ENCODE results near the gene WNT4. TPM values are rescaled to one million over a fixed set of nuclear protein-coding genes. Genes with fewer than 3 reads are reported as not detected.
A peak's percentile ranks its signal among the peaks of the same experiment; 100 is the strongest.

The WNT4 gene
- total and polyA plus RNA-seq, 2 experiments from 2014 or later: 0.05 to 0.32 TPM

DNA sequence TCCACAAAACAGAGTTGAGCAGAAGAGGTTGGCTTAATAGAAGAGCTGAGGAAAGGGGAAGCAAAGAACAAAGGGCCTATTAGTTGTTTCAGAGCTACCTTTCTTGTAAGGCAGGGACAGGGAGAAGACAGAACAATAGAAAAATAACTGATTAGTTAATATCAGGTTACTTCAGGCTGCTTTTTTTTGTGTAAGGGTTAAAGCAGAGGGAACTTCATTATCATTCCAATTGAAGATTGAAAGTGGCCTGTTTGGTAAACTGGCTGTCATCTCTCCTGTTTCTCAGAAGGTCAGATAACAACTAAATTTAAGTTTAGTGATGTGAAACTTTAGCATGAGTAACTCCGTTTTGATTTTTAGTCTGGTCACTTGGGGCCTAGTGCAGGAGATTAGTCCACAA is 68.1 kb downstream of the WNT4 start:
- no peak overlapping the region for H3K4me2 ChIP-seq (ENCODE audit: unreplicated experiment)
- in situ Hi-C loops (cut with MboI): no loop called here
- no peaks in the 10 kb centered on the region for H3K9me2 ChIP-seq (ENCODE audit: insufficient read depth)
- peaks cover 24% of the 10 kb centered on the region for H3K36me3 ChIP-seq (ENCODE audit: low read depth)
- H3K79me2 ChIP-seq (ENCODE audit: insufficient read depth): peaks cover 100% of the 10 kb centered on the region
- H3K27me3 ChIP-seq (replicated peaks; ENCODE audit: insufficient read depth): no peaks in the 10 kb centered on the region
- peaks cover 46% of the 10 kb centered on the region for H3F3A ChIP-seq (ENCODE audit: insufficient read depth)
- TF ChIP-seq EZH2phosphoT487 (IDR thresholded peaks at IDR 0.05; ENCODE audit: insufficient read depth, low read depth): no peak
- TF ChIP-seq EZH2 (IDR thresholded peaks at IDR 0.05; ENCODE audit: insufficient read depth, poor library complexity, severe bottlenecking): no peak
- 5 to 11% methylated on average over 1 of the region's 1 CpG for WGBS, 2 experiments (ENCODE audit: low coverage in 1 of 2, low lambda C conversion rate in 2 of 2, missing lambda C conversion rate in 2 of 2)
- no peaks in the 10 kb centered on the region for H3K9me3 ChIP-seq (ENCODE audit: low read depth)
- peak overlapping the region; percentile 16; the same call in 1 of the 2 replicates for H3K9ac ChIP-seq
- no peak for DNase-seq
- no peak overlapping the region for H2AFZ ChIP-seq
- H3K4me3 ChIP-seq: no peak overlapping the region
- peaks cover 40% of the 10 kb centered on the region for H3K4me1 ChIP-seq (ENCODE audit: insufficient read depth)
- 0 out of 2 replicates have a peak overlapping the region, but pooled peaks have one; percentile 4 for H3K27ac ChIP-seq
- H4K20me1 ChIP-seq (ENCODE audit: insufficient read depth): peaks cover 85% of the 10 kb centered on the region

DNA sequence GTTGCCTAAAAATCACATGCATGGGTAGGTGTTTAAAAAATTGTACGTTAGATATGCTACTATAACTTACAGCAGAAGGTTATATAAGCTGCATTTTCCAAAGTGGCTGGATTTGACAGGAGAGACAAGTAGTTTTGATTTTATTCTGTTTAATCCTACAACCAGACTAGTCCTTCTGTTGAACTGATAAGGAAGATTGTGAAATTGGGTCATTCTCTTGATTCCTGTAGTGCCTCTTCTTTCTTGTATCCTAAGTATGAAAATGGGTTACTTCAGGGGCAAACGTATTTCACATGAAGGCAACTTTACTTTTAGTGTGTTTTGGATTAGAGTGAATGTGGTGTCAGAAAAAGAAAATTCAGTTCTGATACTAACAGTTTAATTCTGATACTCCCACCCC is 71.4 kb downstream of the WNT4 start:
- Histone ChIP-seq H3K4me3 (no peak overlapping the region), H3K79me2 (ENCODE audit: insufficient read depth) (peaks cover 100% of the 10 kb centered on the region), H3K4me2 (ENCODE audit: unreplicated experiment) (no peak overlapping the region), H3F3A (ENCODE audit: insufficient read depth) (peaks cover 27% of the 10 kb centered on the region), H3K27ac (no peak overlapping the region), H2AFZ (no peak overlapping the region), H4K20me1 (ENCODE audit: insufficient read depth) (peaks cover 93% of the 10 kb centered on the region), H3K36me3 (ENCODE audit: low read depth) (peaks cover 11% of the 10 kb centered on the region; the same call in 1 of the 2 replicates), H3K9ac (no peak overlapping the region), H3K4me1 (ENCODE audit: insufficient read depth) (peaks cover 30% of the 10 kb centered on the region), H3K27me3 (replicated peaks; ENCODE audit: insufficient read depth) (no peaks in the 10 kb centered on the region), H3K9me2 (ENCODE audit: insufficient read depth) (no peaks in the 10 kb centered on the region), H3K9me3 (ENCODE audit: low read depth) (no peaks in the 10 kb centered on the region)
- no peak for DNase-seq
- WGBS, 2 experiments (ENCODE audit: low coverage in 1 of 2, low lambda C conversion rate in 2 of 2, missing lambda C conversion rate in 2 of 2): 75% methylated on average over 2 of the region's 2 CpGs
- TF ChIP-seq EZH2 (IDR thresholded peaks at IDR 0.05; ENCODE audit: insufficient read depth, poor library complexity, severe bottlenecking): no peak
- no peak for TF ChIP-seq EZH2phosphoT487 (IDR thresholded peaks at IDR 0.05; ENCODE audit: insufficient read depth, low read depth)
- in situ Hi-C loops (cut with MboI): no loop called here

Other genes starting within 250 kb of the WNT4 start
- gene HSPG2, start 205.8 kb downstream of the WNT4 start, total RNA-seq (2014; rRNA removed; shearing (Covaris generic)): 407 and 458 TPM in 2 replicates
- gene HSPG2, start 205.8 kb downstream of the WNT4 start, polyA plus RNA-seq (2016; fragmentation: Nextera tagmentation; extraction: Ambion mirVana): 123 and 126 TPM in 2 replicates
- not detected in 2 replicates for gene CELA3B, start 166.1 kb downstream of the WNT4 start, total RNA-seq (2014; rRNA removed; shearing (Covaris generic))
- not detected in 2 replicates for gene CELA3B, start 166.1 kb downstream of the WNT4 start, polyA plus RNA-seq (2016; fragmentation: Nextera tagmentation; extraction: Ambion mirVana)
- gene CELA3A, start 141.4 kb downstream of the WNT4 start, total RNA-seq (2014; rRNA removed; shearing (Covaris generic)): not detected in 2 replicates
- not detected in 2 replicates for gene CELA3A, start 141.4 kb downstream of the WNT4 start, polyA plus RNA-seq (2016; fragmentation: Nextera tagmentation; extraction: Ambion mirVana)
- 403 and 420 TPM in 2 replicates for gene CDC42, start 90.4 kb downstream of the WNT4 start, total RNA-seq (2014; rRNA removed; shearing (Covaris generic))
- gene CDC42, start 90.4 kb downstream of the WNT4 start, polyA plus RNA-seq (2016; fragmentation: Nextera tagmentation; extraction: Ambion mirVana): 159 TPM in 2 replicates